HL-60 (cell line): ENCODE measurements around the gene INVS.
"Not testable (repeated sequence)": the region's sequence is repeated elsewhere in the genome, so short reads cannot be mapped to it uniquely, and the experiment has no call there.

Experiments used
- DNase-seq, 2 experiments: peaks; one replicate each; pipeline ENCODE4 v3.0.0-alpha.2; 2010 to 2020; ENCODE audit warnings: low read depth in 1 of 2, low spot score in 1 of 2
- H3K27ac ChIP-seq: fragments of 250-450 bp; sonication (Bioruptor Pico); replicated peaks from 2 replicates; pipeline ENCODE4 v1.5.1; 2020; ENCODE audit warnings: mild to moderate bottlenecking, moderate library complexity
- H3K27me3 ChIP-seq: fragments of 250-450 bp; sonication (Bioruptor Pico); 2 replicates; pipeline ENCODE4 v1.5.1; 2021; ENCODE audit warnings: mild to moderate bottlenecking, moderate library complexity; ENCODE audit not compliant: insufficient read depth, poor library complexity, severe bottlenecking
- H3K4me3 ChIP-seq: replicated peaks from 2 replicates; pipeline ENCODE4 v1.5.1; 2011; ENCODE audit warnings: mild to moderate bottlenecking, control low read depth, low read length; ENCODE audit not compliant: insufficient read depth
- CTCF ChIP-seq: IDR thresholded peaks from one replicate; pipeline ENCODE4 v1.5.1; 2011; ENCODE audit warnings: low read length, control low read depth, inconsistent platforms; ENCODE audit not compliant: insufficient read depth
- GABPA ChIP-seq: IDR thresholded peaks from 2 replicates; pipeline ENCODE4 v1.6.1; 2012; ENCODE audit warnings: low read depth
- POLR2AphosphoS5 ChIP-seq: IDR thresholded peaks from 2 replicates; pipeline ENCODE4 v1.6.1; 2012; ENCODE audit warnings: low read depth
- REST ChIP-seq: IDR thresholded peaks from 2 replicates; pipeline ENCODE4 v1.6.1; 2012; ENCODE audit warnings: low read depth; ENCODE audit not compliant: insufficient replicate concordance
- SPI1 ChIP-seq: IDR thresholded peaks from 2 replicates; pipeline ENCODE4 v1.6.1; 2012; ENCODE audit warnings: low read depth, mild to moderate bottlenecking, borderline replicate concordance

Gene INVS

DNA sequence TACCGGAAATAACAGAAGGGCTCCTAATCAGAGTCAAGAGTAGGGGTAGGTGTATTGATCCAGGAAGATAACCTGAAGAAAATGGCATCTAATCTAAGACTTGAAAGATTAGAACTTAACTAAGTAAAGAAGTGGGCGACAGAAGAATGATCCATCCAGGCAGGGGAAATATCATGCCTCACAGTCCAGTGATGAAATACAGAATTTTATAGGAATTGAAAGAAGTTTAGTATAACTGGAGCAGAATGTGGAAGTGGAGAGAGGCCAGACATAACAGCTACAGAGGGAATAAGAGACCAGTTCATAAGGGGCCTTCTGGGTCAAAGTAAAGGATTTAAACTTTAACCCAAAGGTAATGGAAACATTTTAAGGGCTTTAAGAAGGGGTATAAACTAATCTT, 42.5 kb upstream of the INVS start:
- TF ChIP-seq REST, result no peak
- no peak for TF ChIP-seq SPI1
- TF ChIP-seq GABPA, result no peak
- no peak for TF ChIP-seq CTCF
- TF ChIP-seq POLR2AphosphoS5, result no peak
- Histone ChIP-seq H3K27me3 (no peaks in the 10 kb centered on the region), H3K27ac (no peak overlapping the region), H3K4me3 (no peak overlapping the region)
- no peak for DNase-seq

GRCh38 chr9:100057624-100058023, 41.4 kb upstream of the INVS start:
- TF ChIP-seq SPI1, result no peak
- TF ChIP-seq REST, result no peak
- no peak for TF ChIP-seq POLR2AphosphoS5
- TF ChIP-seq GABPA, result no peak
- TF ChIP-seq CTCF, result no peak
- Histone ChIP-seq H3K27me3 (no peaks in the 10 kb centered on the region), H3K4me3 (no peak overlapping the region), H3K27ac (no peak overlapping the region)
- DNase-seq, result no peak

DNA sequence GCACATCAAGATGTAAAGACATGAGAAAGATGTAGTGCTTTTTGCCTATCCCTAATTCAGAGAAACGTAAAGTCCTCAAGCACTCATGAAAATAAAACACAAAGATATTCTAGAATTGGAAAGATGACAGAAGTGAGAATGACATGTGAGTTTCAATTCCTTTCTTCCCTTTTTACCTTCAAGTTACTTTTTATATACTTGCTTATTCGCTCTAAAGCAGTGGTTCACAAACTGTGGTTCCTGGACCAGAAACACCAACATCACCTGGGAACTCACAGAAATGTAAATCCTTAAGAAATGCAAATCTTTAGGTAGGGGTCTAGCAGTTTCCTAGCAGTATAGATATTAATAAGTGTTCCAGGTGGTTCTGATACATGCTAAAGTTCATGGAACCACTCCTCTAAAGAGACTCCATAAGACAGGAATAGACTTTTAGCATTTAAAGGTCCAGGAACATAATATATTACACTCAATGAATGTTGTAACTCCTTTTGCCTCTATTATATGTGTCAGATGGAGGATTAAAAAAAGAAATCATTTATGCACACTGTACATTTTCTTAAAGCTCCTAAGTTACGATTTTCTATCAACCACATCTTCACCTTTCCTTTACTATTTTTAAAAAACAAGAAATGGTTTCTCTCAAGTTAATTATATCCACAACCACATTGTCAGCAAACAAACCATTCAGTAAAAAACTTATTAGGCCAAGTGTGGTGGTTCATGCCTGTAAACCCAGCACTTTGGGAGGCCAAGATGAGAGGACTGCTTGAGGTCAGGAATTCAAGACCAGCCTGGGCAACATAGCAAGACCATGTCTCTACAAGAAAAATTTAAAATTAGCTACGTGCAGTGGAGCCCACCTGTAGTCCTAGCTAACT, 40.1 kb upstream of the INVS start:
- no peak for DNase-seq
- no peaks in the 10 kb centered on the region for H3K27me3 ChIP-seq
- H3K27ac ChIP-seq, result no peak overlapping the region
- H3K4me3 ChIP-seq, result no peak overlapping the region
- TF ChIP-seq CTCF (no peak), GABPA (no peak), SPI1 (no peak)

- not testable (repeated sequence) for H3K27ac ChIP-seq, DNase-seq, H3K27me3 ChIP-seq, H3K4me3 ChIP-seq
Measured at GRCh38 chr9:100062683-100063082, 36.4 kb upstream of the INVS start.
